ENCODE results near the gene ZFYVE28. TPM values are rescaled to one million over a fixed set of nuclear protein-coding genes. Genes with fewer than 3 reads are reported as not detected.

Gene ZFYVE28
- total RNA-seq, 1 donor from 2014 or later: 4.4 TPM

DNA sequence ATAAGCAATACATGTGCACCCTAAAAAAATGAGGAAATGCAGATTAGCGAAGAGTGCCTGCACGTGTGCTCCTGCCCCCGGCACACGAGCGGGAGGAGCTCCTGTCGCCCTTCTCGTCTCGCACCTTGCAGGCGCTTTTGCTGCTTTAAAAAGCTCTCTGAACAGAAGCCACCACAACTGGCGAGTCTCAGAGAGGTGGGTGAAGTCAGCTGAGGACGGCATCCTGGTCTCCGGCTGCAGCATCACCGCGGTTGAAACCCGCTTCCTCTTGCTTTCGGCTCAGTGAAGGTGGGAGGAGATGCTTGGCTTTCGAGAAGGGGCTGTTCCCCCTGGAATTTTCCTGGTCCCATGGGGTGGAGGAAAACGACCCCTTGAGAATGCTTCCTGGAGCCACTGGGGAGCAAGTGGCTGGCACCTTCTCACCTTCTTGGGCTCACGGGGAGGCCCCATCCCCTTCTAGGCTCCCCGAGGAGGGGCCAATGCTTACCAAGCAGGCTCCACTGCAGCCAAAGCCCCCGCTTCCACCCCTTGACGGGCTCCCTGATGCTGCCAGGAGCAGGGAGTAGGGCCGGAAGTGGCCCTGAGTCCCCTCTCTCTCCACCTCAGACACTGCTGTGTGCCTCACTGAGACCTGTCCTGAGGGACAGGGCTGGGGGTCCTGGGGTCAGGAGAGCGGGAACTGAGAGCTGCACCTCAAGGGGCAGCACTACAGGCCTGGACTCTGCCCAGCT lies 127.3 kb downstream of the ZFYVE28 start:
- intact Hi-C loops (cut with micrococcal nuclease): no loop called here
- no peaks in the 10 kb centered on the region for H3K36me3 Mint-ChIP-seq (ENCODE audit: low read depth)
- H3K4me3 Mint-ChIP-seq: peak overlapping the region; percentile 75
- peaks cover 11% of the 10 kb centered on the region for H3K4me1 Mint-ChIP-seq
- H3K9me3 Mint-ChIP-seq: no peaks in the 10 kb centered on the region
- DNase-seq: peak; percentile 88
- peaks cover 11% of the 10 kb centered on the region for H3K27me3 Mint-ChIP-seq
- H3K27ac Mint-ChIP-seq: peak overlapping the region; percentile 67

DNA sequence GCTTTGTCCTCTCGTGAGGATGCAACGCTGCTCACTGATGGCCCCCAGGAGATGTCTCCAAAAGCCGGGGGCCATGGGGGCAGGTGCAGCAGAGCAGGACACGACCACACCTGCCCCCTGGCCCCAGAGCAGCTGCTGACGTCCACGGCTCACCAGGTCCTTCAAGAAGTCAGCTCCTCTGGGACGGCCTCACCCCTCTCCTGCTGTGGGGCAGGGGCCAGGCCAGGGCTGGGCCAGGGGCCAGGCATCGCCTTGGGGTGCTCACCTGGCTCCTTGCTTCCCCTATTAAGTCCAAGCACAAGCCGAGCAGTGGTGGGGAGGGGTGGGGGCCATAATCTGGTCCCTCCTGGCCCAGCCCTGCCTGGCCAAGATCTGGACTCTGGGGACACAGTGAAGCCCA lies 128.0 kb downstream of the ZFYVE28 start:
- intact Hi-C loops (cut with micrococcal nuclease): no loop called here
- H3K9me3 Mint-ChIP-seq: no peaks in the 10 kb centered on the region
- no peak for DNase-seq
- H3K27ac Mint-ChIP-seq: no peak overlapping the region
- H3K36me3 Mint-ChIP-seq (ENCODE audit: low read depth): no peaks in the 10 kb centered on the region
- H3K27me3 Mint-ChIP-seq: peaks cover 11% of the 10 kb centered on the region
- peaks cover 9% of the 10 kb centered on the region for H3K4me1 Mint-ChIP-seq
- peak overlapping the region; percentile 75 for H3K4me3 Mint-ChIP-seq

DNA sequence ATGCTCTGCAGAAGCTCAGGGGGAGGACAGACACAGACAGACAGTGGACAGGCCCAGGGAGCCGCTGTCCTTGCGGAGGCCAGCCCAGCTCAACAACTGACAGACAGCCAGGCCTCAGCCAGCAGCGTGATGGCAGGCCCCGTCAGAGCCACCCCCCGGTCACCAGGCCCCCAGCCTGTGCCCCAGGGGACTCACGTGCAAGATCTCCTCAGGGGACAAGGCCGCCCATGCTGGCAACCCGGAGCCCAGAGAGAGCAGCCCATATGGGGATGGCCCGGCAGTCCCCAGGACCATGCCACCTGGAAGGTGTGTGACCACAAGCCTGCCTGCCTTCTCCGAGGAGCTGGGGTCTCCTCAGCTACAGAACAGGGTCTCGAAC lies 128.5 kb downstream of the ZFYVE28 start:
- H3K4me1 Mint-ChIP-seq: peaks cover 11% of the 10 kb centered on the region
- H3K36me3 Mint-ChIP-seq (ENCODE audit: low read depth): no peaks in the 10 kb centered on the region
- peaks cover 11% of the 10 kb centered on the region for H3K27me3 Mint-ChIP-seq
- no peak overlapping the region for H3K4me3 Mint-ChIP-seq
- H3K9me3 Mint-ChIP-seq: no peaks in the 10 kb centered on the region
- no peak overlapping the region for H3K27ac Mint-ChIP-seq
- intact Hi-C loops (cut with micrococcal nuclease): no loop called here
- no peak for DNase-seq

DNA sequence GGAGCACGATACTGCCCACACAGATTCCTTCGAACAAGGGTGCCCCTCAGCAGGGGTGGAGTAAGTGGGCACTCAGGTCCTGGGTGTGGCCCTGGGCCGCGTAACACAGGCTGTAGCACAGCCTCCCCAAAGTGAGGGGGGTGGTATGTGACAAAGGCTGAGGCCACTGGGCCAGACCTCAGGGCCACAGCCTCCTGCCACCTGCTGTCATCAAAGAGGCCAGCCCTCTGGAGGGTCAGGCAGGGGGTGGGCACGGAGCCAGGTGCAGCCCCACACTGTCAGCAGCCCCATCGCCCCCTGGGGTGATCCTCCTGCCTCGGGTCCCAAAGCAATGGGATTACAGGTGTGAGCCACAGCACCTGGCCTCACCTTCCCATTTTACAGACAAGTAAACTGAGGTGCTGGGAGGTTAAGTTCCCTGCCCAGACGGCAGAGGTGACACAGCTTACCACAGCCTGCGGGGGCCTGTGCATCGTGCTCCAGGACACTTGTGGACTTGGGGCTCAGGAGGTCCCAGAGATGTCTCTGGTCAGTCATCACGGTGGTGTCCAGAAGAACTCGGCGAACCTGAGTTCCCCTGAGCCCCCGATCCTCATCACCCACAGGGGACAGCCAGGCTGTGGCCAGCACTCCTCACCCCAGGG lies 129.0 kb downstream of the ZFYVE28 start:
- H3K4me1 Mint-ChIP-seq: peaks cover 12% of the 10 kb centered on the region
- no peaks in the 10 kb centered on the region for H3K36me3 Mint-ChIP-seq (ENCODE audit: low read depth)
- H3K27me3 Mint-ChIP-seq: peaks cover 11% of the 10 kb centered on the region
- no peak overlapping the region for H3K4me3 Mint-ChIP-seq
- intact Hi-C loops (cut with micrococcal nuclease): no loop called here
- H3K27ac Mint-ChIP-seq: no peak overlapping the region
- no peaks in the 10 kb centered on the region for H3K9me3 Mint-ChIP-seq
- no peak for DNase-seq

DNA sequence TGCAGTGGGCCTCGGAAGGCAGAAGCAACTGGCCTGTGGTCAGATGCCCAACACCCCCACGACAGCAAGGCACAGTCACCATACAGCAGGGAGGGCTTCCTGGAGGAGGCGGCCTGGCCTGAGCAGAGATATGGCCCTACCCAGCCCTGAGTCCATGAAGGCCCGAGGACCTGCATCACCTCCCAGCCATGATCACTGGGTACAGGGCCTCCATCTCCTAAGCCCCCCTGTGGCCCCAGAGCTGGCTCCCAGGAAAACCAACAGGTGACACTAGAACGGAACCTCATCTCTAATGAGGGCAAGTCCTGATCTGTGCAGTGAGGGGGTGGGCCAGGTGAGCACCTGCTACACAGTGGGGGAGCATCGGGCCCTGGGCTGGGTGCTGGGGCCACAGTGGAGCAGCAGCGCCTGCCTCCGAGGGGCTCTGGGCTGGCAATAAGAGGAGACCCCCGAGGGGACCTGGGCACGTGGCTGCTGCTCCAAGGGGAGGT lies 130.3 kb downstream of the ZFYVE28 start:
- peaks cover 8% of the 10 kb centered on the region for H3K27me3 Mint-ChIP-seq
- H3K36me3 Mint-ChIP-seq (ENCODE audit: low read depth): no peaks in the 10 kb centered on the region
- no peak overlapping the region for H3K27ac Mint-ChIP-seq
- H3K9me3 Mint-ChIP-seq: no peaks in the 10 kb centered on the region
- intact Hi-C loops (cut with micrococcal nuclease): no loop called here
- DNase-seq: no peak
- H3K4me3 Mint-ChIP-seq: no peak overlapping the region
- peaks cover 12% of the 10 kb centered on the region for H3K4me1 Mint-ChIP-seq

DNA sequence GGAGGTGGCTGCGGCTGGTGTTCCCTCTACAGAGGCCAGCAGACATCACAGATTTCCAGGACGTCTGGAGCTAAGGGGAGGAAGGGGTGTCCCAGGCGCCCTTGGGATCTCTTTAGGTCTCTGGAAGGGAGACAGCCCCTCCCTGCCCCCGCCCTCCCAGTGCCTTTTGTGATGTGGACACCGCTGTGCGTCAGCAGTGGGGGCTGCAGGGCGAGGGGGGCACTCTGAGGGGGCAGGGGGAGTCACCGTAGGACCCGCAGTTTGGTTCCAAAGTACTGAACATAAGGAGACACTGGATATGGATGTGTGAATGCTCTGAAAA lies 130.9 kb downstream of the ZFYVE28 start:
- intact Hi-C loops (cut with micrococcal nuclease): no loop called here
- no peak overlapping the region for H3K4me3 Mint-ChIP-seq
- no peaks in the 10 kb centered on the region for H3K9me3 Mint-ChIP-seq
- no peaks in the 10 kb centered on the region for H3K36me3 Mint-ChIP-seq (ENCODE audit: low read depth)
- H3K27me3 Mint-ChIP-seq: peaks cover 6% of the 10 kb centered on the region
- no peak for DNase-seq
- peaks cover 14% of the 10 kb centered on the region for H3K4me1 Mint-ChIP-seq
- H3K27ac Mint-ChIP-seq: no peak overlapping the region

DNA sequence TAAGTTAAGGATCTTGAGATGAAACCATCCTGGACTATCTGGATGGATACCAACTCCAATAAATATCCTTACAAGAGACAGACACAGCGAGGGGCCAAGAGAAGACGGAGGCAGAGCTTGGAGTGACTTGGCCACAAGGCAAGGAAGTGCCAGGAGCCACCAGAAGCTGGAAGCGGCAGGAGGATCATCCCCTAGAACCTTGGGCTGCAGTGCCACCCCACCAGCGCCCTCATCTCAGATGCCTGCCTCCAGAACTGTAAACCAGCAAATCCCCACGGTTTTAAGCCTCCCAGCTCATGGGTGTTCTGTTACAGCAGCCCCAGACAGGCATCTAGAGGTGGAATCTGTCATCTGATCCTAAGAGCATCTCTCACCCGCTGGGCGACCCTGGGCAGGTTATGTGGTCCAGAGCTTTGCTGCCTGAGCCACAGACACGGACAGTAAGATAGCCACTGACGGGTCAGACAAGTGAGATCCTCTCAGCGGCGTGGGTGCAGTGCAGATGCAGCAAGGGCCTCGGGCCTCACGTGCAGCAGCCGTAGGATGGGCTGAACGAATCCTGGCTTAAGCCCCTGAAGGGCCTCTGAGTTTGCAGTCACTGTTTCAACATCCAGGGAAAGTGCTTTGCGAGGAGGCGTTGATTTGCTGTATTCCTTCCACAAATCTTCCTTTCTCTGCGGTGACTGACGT lies 131.4 kb downstream of the ZFYVE28 start:
- H3K36me3 Mint-ChIP-seq (ENCODE audit: low read depth): no peaks in the 10 kb centered on the region
- no peaks in the 10 kb centered on the region for H3K9me3 Mint-ChIP-seq
- DNase-seq: no peak
- intact Hi-C loops (cut with micrococcal nuclease): no loop called here
- peaks cover under 1% of the 10 kb centered on the region for H3K27me3 Mint-ChIP-seq
- H3K4me1 Mint-ChIP-seq: peaks cover 19% of the 10 kb centered on the region
- no peak overlapping the region for H3K27ac Mint-ChIP-seq
- no peak overlapping the region for H3K4me3 Mint-ChIP-seq

DNA sequence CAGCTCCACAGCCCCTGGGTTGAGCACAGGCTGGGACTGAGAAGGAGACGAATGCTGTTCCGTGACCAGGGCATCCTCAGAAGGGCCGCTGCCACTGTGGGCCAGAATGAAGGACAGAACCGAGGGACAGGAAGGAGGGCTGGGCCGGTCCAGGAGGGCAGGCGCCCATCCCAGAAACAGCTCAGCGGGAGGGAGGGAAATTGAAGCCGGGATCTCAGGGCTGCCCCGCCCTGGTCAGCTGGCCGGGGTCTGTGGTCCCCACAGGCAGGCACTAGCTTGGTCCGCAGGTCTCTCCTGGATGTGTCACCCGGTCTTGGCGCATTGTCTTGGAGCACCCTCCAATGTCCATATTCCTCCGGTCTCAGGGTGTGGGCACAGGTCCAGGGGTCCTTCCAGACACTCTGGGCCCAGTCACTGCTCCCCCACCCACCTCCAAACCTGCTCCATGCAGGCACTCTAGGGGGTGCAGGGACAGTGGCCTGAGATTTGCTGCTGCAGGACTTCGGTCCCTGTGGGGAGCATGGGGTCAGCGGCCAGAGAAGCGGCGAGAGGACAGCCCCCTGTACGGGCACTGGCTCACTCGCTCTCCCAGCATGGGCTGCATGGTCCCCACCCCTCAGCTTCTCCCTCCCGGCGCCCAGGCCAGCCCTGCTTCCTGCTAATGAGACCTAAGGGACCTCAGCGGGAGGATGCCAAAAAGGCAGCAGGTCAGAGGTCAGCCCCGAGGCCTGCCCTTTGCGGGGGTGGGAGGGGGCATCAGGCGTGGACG lies 132.6 kb downstream of the ZFYVE28 start:
- DNase-seq: no peak
- H3K27me3 Mint-ChIP-seq: no peaks in the 10 kb centered on the region
- no peak overlapping the region for H3K27ac Mint-ChIP-seq
- no peaks in the 10 kb centered on the region for H3K36me3 Mint-ChIP-seq (ENCODE audit: low read depth)
- peaks cover 28% of the 10 kb centered on the region for H3K4me1 Mint-ChIP-seq
- no peak overlapping the region for H3K4me3 Mint-ChIP-seq
- intact Hi-C loops (cut with micrococcal nuclease): no loop called here
- H3K9me3 Mint-ChIP-seq: no peaks in the 10 kb centered on the region

DNA sequence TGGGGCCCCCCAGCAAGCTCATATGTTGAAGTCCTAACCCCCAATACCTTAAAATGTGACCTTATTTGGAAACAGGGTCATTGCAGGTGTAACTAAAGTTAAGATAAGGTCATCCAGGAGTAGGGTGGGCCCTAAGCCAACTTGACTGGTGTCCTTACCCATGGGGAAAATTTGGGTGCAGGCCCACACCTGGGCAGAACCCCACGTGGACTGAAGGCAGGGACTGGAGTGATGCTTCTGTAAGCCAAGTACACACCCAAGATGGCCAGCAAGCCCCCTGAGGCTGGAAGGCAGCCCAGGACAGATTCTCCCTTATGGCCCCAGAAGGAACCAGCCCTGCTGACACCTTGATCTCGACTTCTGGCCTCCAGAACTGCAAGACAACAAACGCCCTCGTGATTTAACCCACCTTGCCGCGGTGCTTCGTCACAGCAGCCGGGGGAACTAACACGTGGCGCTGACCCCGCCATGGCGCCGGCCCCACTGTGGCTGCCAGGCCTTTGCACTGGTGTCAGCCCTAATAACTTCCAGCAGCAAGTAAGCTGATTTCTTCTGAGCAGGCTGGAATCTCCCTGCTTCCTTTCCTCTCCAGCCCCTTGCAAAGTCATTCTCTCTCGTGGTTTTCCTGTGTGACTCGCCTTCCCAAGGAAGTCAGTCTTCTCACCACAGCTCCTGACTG lies 133.4 kb downstream of the ZFYVE28 start:
- Mint-ChIP-seq H3K27ac (no peak overlapping the region), H3K9me3 (no peaks in the 10 kb centered on the region), H3K27me3 (no peaks in the 10 kb centered on the region), H3K36me3 (ENCODE audit: low read depth) (no peaks in the 10 kb centered on the region), H3K4me1 (peaks cover 26% of the 10 kb centered on the region), H3K4me3 (no peak overlapping the region)
- DNase-seq: no peak
- intact Hi-C loops (cut with micrococcal nuclease): loop anchor here (5.0 kb wide), 1 partner anchor 182 kb away; the partner anchor contains the start of gene RNF4

DNA sequence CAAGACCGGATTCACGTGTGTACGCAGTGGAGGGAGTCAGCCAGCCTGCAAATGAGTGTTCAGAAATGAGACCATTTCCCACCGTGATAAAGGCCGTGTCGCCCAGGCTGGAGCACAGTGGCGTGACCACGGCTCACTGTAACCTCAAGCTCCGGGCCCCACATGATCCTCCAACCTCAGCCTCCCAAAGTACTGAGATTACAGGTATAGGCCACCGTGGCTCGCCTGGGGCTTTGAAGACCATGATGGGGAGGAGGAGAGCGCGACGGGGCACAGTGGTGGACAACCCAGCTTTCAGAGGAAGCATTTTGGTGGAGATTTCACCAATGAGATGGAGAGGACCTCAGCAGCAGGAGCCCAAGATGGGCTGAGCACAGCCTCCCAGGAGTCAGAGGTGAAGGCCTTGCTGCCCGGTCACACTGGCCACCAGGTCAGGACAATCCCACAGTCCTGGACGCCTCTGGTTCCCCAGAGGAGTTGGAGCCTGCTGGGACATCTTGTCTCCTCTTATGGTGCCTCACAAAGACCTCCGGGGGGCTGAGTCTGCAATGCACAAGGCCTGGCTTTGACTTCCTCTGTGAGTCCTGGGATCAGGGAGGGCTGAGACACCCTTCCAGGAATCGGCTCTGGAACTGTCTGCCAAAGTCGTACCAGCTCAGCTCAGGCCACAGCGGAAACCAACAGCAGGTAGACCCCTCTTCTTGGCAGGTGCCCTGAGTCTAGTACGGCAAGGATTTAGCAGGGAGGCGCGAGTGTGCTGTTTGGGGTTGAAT lies 134.1 kb downstream of the ZFYVE28 start:
- Mint-ChIP-seq H3K4me3 (no peak overlapping the region), H3K4me1 (peaks cover 26% of the 10 kb centered on the region), H3K27ac (no peak overlapping the region), H3K27me3 (no peaks in the 10 kb centered on the region), H3K9me3 (no peaks in the 10 kb centered on the region), H3K36me3 (ENCODE audit: low read depth) (no peaks in the 10 kb centered on the region)
- no peak for DNase-seq
- intact Hi-C loops (cut with micrococcal nuclease): loop anchor here (5.0 kb wide), 1 partner anchor 183 kb away; the partner anchor contains the start of gene RNF4

DNA sequence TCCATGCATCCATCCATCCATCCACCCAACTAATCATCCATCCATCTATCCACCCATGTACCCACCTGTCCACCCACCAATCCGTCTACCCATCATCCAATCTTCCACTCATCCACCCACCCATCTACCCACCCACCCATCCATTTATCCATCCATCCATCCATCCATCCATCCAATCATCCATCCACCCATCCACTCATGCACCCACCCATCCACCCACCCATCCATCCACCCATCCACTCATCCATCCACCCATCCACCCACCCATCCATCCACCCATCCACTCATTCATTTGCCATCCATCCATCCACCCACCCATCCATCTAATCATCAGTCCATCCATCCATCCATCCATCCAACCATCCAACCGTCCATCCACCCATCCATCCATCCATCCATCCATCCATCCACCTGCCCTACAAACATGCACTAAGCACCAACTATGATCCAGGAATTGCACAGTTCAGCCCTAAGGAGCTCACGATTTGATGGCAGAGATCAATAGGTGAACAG lies 135.2 kb downstream of the ZFYVE28 start:
- Mint-ChIP-seq H3K4me1 (peaks cover 26% of the 10 kb centered on the region), H3K27me3 (no peaks in the 10 kb centered on the region), H3K9me3 (no peaks in the 10 kb centered on the region), H3K4me3 (no peak overlapping the region), H3K36me3 (ENCODE audit: low read depth) (no peaks in the 10 kb centered on the region), H3K27ac (peak overlapping the region; percentile 12)
- intact Hi-C loops (cut with micrococcal nuclease): loop anchor here (2.0 to 5.0 kb wide), 2 partner anchors 130 to 184 kb away; partner anchors contain the start of gene RNF4
- DNase-seq: no peak

DNA sequence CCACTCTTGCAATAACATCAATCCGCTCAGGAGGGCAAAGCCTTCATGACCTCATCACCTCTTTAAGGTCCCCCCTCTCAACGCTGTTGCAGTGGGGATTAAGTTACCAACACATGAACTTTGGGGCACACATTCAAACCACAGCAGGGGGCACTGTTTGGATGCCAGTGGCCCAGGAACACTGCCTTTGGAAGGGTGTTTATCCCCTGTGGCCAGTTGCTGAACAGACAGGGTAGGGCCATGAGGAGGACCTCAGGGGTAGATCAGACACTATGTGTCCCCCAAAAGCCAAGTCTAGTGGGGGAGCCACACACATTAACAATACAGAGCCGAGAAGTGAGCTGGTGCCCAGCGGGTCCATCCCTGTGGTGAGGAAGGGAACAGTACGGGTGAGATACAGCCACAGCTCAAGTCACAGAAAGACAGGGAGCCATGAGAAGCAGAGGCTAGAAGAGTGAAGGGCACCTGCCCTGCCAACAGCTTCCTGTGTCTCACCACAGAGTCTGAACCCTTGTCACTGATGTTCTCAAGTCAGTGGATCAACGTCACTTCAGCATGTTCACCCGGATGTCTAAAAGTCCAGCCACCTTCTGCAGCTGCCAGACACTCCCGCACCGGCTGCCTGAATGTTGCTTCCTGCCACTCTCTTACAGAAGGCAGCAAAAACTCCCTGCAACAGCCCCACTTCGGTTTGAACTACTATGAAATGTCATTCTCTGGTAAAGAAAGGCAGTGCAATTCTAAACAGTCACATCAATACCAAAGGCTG lies 136.7 kb downstream of the ZFYVE28 start:
- Mint-ChIP-seq H3K4me3 (peak overlapping the region; percentile 78), H3K9me3 (no peaks in the 10 kb centered on the region), H3K27me3 (no peaks in the 10 kb centered on the region), H3K27ac (peak overlapping the region; percentile 94), H3K4me1 (peaks cover 26% of the 10 kb centered on the region), H3K36me3 (ENCODE audit: low read depth) (no peaks in the 10 kb centered on the region)
- intact Hi-C loops (cut with micrococcal nuclease): loop anchor here (2.0 to 5.0 kb wide), 2 partner anchors 131 to 186 kb away; partner anchors contain the start of gene RNF4
- DNase-seq: peak; percentile 93

All from activated CD4-positive, alpha-beta T cell treated with anti-CD3 and anti-CD28 coated beads, Interleukin-2, amount 10 ng/mL, durations not matched to agents 24 days and 14 days (primary cell).